Activated T-cell treated with anti-CD3 and anti-CD28 coated beads, Interleukin-2, amount 50 U/mL, for 72 hours (primary cell): ENCODE measurements around the gene LIMA1. TPM values are rescaled to one million over a fixed set of nuclear protein-coding genes. Genes with fewer than 3 reads are reported as not detected.
"Not testable (repeated sequence)": the region's sequence is repeated elsewhere in the genome, so short reads cannot be mapped to it uniquely, and the experiment has no call there.

Experiments used
- ATAC-seq, 2 donors: fragments of 150-1000 bp; cut with Tn5 transposase; replicated peaks in 1 of 2; 2 replicates each; pipeline ENCODE4 v1.10.0; 2021; ENCODE audit warnings: moderate library complexity in 2 of 2, mild to moderate bottlenecking in 1 of 2
- DNase-seq, 2 donors: peaks; one replicate each; pipeline ENCODE4 v3.0.0; 2021 to 2022; ENCODE audit warnings: mixed read lengths in 1 of 2
- H3K27ac Mint-ChIP-seq: one replicate; pipeline ENCODE4 v1.8.0; 2022; ENCODE audit warnings: mild to moderate bottlenecking, moderate library complexity, mixed read lengths
- H3K27me3 Mint-ChIP-seq: one replicate; pipeline ENCODE4 v1.8.0; 2022; ENCODE audit warnings: low read depth, mixed read lengths
- H3K36me3 Mint-ChIP-seq, 2 donors: one replicate each; pipeline ENCODE4 v1.8.0; 2022; ENCODE audit warnings: mixed read lengths in 2 of 2, mild to moderate bottlenecking in 1 of 2; ENCODE audit not compliant: insufficient read depth in 2 of 2
- H3K4me1 Mint-ChIP-seq: one replicate; pipeline ENCODE4 v1.8.0; 2022; ENCODE audit warnings: low read depth, mixed read lengths
- H3K4me3 Mint-ChIP-seq, 2 donors: one replicate each; pipeline ENCODE4 v1.8.0; 2022; ENCODE audit warnings: mild to moderate bottlenecking in 2 of 2, mixed read lengths in 2 of 2, moderate library complexity in 2 of 2
- H3K9me3 Mint-ChIP-seq, 2 donors: one replicate each; pipeline ENCODE4 v1.8.0; 2022; ENCODE audit warnings: mixed read lengths in 2 of 2
- total RNA-seq, 2 donors: library from RNA; stranded (reverse); gene quantifications; one replicate each; pipeline ENCODE4 v1.2.3, GENCODE V29; 2022

Gene LIMA1
- total RNA-seq, 2 donors from 2014 or later: 117 to 124 TPM

DNA sequence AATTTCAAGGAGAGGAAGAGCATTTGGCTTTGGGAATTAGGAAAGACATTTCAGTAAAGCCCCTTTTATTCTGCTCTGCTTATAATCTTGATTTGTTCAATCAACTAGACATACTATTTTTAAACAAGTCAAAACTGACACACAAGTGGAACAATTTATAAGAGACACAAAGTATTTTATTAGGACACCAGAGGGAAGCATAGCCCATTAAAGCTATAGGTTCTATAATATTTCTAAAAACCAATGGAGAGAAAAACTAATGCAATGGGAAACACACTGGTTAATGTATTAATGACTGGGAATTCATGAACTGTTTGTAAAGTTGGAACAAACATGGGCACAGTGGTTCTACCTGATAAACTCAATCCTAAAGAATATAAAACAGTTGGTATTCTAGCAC is 100.9 kb downstream of the LIMA1 start:
- Mint-ChIP-seq H3K36me3 (peaks cover 2 to 24% of the 10 kb centered on the region in 2 donors), H3K27me3 (no peaks in the 10 kb centered on the region), H3K4me3 (no peak overlapping the region), H3K4me1 (peaks cover 38% of the 10 kb centered on the region), H3K9me3 (no peaks in the 10 kb centered on the region), H3K27ac (peak overlapping the region; percentile 89)
- DNase-seq (no peak), ATAC-seq (no peak)

DNA sequence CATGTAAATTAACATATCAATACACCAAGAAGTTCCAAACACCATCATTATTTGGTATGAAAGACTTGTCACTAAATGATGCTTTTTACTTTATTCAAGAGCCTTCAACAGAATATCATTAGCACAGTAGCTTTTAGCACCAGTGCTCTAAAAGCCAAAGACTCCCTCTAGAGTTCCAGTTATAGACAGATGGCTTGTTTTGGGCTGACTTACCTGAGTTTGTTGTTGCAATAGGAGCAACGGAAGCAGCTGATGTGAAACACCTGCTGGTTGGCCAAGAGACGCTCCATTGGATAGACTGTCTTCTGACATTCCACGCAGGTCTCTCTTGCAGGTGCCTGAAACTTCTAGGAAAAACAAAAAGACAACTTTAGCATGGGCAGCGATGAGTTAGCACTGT is 101.6 kb downstream of the LIMA1 start:
- no peaks in the 10 kb centered on the region for H3K27me3 Mint-ChIP-seq
- no peak for DNase-seq

DNA sequence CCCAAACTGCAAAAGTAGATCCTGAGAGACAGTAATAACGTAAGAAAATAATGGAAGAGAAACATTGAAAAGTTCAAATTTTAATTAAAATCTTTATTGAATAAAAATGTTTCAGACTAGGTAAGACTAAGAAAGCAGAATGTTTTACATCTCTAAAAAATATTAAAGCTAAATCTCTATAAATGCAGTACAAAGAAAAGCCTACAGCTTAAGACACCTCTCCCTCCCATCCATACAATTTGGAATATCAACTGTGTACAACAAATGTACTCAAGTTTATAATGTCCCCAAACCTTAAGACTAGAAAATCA is 107.6 kb downstream of the LIMA1 start:
- no peaks in the 10 kb centered on the region for H3K9me3 Mint-ChIP-seq
- H3K27me3 Mint-ChIP-seq: no peaks in the 10 kb centered on the region
- no peaks in the 10 kb centered on the region for H3K4me1 Mint-ChIP-seq
- no peak overlapping the region for H3K4me3 Mint-ChIP-seq
- DNase-seq (no peak), ATAC-seq (no peak)
- peak overlapping the region; percentile 34 for H3K27ac Mint-ChIP-seq
- H3K36me3 Mint-ChIP-seq: peaks cover 3 to 13% of the 10 kb centered on the region in 2 donors

More for the DNA sequence above, 101.6 kb downstream of the LIMA1 start:
- H3K9me3 Mint-ChIP-seq: no peaks in the 10 kb centered on the region
- peaks cover 5 to 30% of the 10 kb centered on the region in 2 donors for H3K36me3 Mint-ChIP-seq
- no peak for ATAC-seq
- H3K4me3 Mint-ChIP-seq: no peak overlapping the region
- H3K4me1 Mint-ChIP-seq: peaks cover 31% of the 10 kb centered on the region
- peak overlapping the region; percentile 61 for H3K27ac Mint-ChIP-seq

DNA sequence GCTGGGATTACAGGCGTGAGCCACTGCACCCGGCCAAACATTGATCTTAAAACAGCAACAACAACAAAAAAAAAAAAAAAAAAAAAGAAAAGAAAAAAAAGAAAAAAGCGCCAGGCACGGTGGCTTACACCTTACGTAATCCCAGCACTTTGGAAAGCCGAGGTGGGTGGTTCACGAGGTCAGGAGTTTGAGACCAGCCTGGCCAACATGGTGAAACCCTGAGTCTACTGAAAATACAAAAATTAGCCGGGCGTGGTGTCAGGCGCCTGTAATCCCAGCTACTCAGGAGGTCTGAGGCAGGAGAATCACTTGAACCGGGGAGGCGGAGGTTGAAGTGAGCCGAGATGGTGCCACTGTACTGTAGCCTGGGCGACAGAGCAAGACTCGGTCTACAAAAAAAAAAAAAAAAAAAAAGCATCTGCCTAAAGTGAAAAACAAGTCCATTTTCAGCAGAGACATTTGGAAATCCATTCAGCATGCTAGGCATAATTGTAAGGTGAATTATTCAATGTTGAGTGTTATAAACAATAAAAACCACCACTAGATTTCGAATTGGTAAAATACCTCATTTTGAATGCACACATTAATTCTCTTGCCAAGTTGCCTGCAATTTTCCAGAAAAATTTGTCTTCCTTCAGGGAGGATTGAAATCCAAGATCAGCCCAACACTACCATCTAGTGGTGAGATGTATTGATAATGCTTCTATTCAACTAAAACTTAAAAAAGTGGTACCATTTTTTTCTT is 108.2 kb downstream of the LIMA1 start:
- no peaks in the 10 kb centered on the region for H3K9me3 Mint-ChIP-seq
- DNase-seq (no peak), ATAC-seq (no peak)
- H3K27ac Mint-ChIP-seq: no peak overlapping the region
- peaks cover 3 to 13% of the 10 kb centered on the region in 2 donors for H3K36me3 Mint-ChIP-seq
- H3K4me3 Mint-ChIP-seq: no peak overlapping the region
- no peaks in the 10 kb centered on the region for H3K4me1 Mint-ChIP-seq
- no peaks in the 10 kb centered on the region for H3K27me3 Mint-ChIP-seq

DNA sequence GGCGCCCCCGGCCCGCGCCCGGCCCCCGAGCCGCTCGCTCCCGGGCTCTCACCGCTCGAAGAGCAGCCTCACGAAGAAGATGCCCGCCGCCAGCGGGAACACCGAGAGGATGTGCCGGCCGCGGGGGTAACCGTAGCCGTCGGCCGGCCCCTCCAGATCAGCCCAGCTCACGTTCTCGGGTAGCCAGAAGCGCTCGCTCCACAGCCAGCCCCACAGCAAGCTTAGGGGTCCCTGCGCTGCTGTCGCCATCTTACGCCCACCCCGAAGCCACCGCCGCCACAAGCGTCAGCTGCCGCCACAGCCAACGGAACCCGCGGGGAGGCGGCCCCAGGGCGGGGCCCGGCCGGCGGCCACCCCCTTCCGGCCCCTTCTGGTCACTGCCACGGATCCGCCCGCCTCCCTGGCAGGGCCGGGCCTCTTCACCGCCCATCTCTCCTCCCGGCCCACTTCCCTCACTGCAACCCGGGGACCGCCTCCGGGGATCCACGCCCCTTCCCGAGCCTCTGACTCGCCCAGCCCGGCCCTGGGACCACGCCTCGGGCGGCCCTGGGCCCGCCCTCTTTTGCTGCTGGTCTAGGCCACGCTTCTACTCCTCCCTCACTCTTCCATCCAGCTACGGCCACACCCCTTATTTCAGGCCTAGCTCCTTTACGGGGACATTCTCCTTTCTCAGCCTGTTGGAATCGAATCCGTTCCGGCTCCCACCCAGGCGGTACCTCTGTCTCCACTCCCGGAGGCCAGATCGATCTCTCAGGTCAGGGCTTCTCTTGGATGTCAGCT is 116.1 kb downstream of the LIMA1 start, which contains the start of gene CERS5:
Gene CERS5, minus strand, starts transcription at position 321 of the 780 bp plus-strand sequence. Its CDS starts 72 bp downstream, at position 249.
- Mint-ChIP-seq H3K4me1 (peaks cover 44% of the 10 kb centered on the region), H3K36me3 (peaks cover 6 to 8% of the 10 kb centered on the region in 2 donors), H3K9me3 (no peaks in the 10 kb centered on the region), H3K27ac (peak within 1 kb of the TSS; percentile 82), H3K4me3 (peak within 1 kb of the TSS; percentile 88 to 97), H3K27me3 (no peaks in the 10 kb centered on the region)
- ATAC-seq: peak; percentile 97 to 98
- DNase-seq: peak; percentile 99

DNA sequence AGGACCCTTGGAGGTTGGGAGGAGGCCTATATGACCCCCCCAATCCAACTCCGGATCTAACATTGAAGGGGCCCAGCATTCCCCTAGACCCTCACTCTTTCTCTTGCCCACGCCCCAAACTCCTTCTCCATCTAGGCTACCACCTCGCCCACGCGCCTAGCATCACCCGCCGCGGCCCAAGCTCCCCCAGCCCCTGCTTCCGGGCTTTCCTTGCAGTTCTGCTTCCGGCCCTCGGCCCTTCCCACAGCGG is 116.6 kb downstream of the LIMA1 start:
- peak; percentile 81 to 83 for DNase-seq
- Mint-ChIP-seq H3K36me3 (peaks cover 6 to 8% of the 10 kb centered on the region in 2 donors), H3K9me3 (no peaks in the 10 kb centered on the region), H3K27me3 (no peaks in the 10 kb centered on the region), H3K27ac (peak overlapping the region; percentile 82), H3K4me3 (peak overlapping the region; percentile 88 to 97), H3K4me1 (peaks cover 45% of the 10 kb centered on the region)
- peak; percentile 41 to 54 for ATAC-seq

DNA sequence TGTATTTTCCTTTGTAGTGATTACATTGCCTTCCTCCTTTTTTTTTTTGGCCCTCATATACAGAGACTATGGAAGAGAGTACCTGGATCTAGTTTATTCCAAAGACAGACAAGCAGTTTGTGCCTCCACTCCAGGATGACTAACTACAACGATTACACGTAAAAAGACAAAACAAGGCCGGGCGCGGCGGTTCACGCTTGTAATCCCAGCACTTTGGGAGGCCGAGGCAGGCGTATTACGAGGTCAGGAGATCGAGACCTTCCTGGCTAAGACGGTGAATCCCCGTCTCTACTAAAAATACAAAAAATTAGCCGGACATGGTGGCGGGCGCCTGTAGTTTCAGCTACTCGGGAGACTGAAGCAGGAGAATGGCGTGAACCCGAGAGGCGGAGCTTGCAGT is 118.4 kb downstream of the LIMA1 start:
- no peak for ATAC-seq
- H3K27me3 Mint-ChIP-seq: no peaks in the 10 kb centered on the region
- H3K4me3 Mint-ChIP-seq: peak overlapping the region; percentile 88 to 97
- DNase-seq: no peak
- peak overlapping the region; percentile 32 for H3K27ac Mint-ChIP-seq
- peaks cover 57% of the 10 kb centered on the region for H3K4me1 Mint-ChIP-seq
- H3K9me3 Mint-ChIP-seq: no peaks in the 10 kb centered on the region
- peaks cover 6 to 8% of the 10 kb centered on the region in 2 donors for H3K36me3 Mint-ChIP-seq

DNA sequence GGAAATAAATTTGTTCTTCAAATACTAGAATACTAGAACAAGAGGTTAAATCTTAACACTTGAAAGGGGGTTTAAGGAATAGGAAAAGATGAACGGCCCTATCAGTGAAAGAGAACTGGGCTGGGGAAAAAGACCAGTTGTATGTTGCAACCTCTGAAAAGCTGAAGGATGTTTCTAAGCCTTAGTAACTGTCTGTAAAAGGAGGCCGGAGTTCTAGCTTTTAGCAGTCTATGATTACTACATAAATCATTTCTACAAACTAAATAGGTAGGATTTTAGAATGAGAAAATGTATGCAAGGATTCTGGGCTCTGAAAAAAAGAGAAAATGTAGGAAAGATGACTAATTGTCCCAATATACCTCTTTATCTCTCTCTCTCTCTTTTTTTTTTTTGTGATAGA is 121.1 kb downstream of the LIMA1 start:
- Mint-ChIP-seq H3K36me3 (peaks cover 6 to 12% of the 10 kb centered on the region in 2 donors), H3K27me3 (no peaks in the 10 kb centered on the region), H3K27ac (peak overlapping the region; percentile 12), H3K4me1 (peaks cover 69% of the 10 kb centered on the region), H3K4me3 (no peak overlapping the region), H3K9me3 (no peaks in the 10 kb centered on the region)
- DNase-seq: no peak
- ATAC-seq: no peak

DNA sequence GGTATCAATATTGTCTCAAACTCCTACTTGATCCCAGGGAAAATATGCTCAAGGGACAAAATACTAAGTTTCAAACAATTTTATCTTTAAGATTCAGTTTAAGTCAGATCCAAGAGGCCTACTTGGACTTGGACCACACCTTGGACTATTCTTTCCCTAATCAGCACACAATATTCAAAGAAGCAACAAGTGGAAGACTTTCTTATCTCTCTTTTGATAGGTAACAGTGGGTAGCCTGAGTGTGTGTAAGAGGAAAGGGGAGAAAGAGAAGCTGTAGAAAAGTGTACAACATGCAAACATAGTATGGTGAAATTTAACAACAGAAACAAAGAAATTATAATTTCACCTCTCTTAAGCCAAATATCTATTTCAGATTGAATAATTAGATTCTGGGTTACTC is 122.7 kb downstream of the LIMA1 start:
- Mint-ChIP-seq H3K4me3 (no peak overlapping the region), H3K4me1 (peaks cover 62% of the 10 kb centered on the region), H3K27ac (peak overlapping the region; percentile 76), H3K36me3 (peaks cover 0 to 6% of the 10 kb centered on the region in 2 donors), H3K9me3 (no peaks in the 10 kb centered on the region), H3K27me3 (no peaks in the 10 kb centered on the region)
- no peak for ATAC-seq
- no peak for DNase-seq

DNA sequence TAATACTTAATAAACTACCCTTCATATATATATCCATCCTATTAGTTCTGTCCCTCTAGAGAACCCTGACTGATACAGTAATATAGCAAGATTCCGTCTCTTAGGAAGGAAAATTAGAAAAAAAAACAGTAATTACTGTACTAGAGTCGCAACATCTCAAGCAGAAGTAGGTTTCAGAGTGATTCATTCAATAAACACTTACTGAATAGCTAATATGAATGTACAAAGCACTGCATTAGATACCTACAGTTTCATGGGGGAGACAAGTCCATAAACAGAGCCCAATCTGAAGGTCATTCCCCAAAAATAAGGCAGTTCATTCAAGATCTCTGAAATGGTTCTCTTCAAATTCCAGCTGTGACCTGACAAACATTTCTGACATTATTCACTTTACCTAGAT is 126.1 kb downstream of the LIMA1 start:
- Mint-ChIP-seq H3K27me3 (no peaks in the 10 kb centered on the region), H3K9me3 (no peaks in the 10 kb centered on the region), H3K4me3 (peak overlapping the region in 1 of 2 donors; percentile 51), H3K36me3 (peaks cover 0 to 7% of the 10 kb centered on the region in 2 donors), H3K4me1 (peaks cover 36% of the 10 kb centered on the region), H3K27ac (peak overlapping the region; percentile 79)
- ATAC-seq (peak; percentile 31 to 70), DNase-seq (no peak)

DNA sequence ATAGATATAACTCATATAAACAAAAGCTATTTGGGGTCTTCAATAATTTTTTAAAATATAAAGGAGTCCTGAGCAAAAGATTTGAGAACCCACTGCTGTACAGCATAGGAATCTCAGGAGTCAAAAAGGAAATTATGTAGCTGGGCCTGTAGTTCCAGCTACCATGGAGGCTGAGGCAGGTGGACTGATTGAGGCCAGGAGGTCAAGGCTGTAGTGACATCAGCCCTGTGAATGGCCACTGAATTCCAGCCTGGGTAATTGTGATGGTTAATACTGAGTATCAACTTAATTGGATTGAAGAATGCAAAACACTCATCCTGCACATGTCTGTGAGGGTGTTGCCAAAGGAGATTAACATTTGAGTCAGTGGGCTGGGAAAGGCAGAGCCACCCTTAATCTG is 126.7 kb downstream of the LIMA1 start:
- Mint-ChIP-seq H3K9me3 (no peaks in the 10 kb centered on the region), H3K4me3 (no peak overlapping the region), H3K36me3 (peaks cover 0 to 7% of the 10 kb centered on the region in 2 donors), H3K27me3 (no peaks in the 10 kb centered on the region), H3K27ac (no peak overlapping the region), H3K4me1 (peaks cover 39% of the 10 kb centered on the region)
- no peak for DNase-seq
- ATAC-seq: no peak

DNA sequence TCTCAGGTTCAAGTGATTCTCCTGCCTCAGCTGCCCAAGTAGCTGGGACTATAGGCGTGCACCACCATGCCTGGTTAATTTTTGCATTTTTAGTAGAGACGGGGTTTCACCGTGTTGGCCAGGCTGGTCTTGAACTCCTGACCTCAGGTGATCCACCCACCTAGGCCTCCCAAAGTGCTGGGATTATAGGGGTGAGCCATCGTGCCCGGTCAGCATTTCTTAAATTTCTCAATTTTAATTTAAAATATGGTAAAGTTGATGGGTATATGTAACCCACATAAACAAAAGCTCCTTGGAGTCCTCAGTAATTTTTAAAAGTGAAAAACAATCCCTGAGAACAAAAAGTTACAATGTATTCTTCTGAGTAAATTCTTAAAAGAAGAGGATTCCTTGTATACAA is 128.4 kb downstream of the LIMA1 start:
- not testable (repeated sequence) for H3K27me3 Mint-ChIP-seq, ATAC-seq, H3K9me3 Mint-ChIP-seq, H3K27ac Mint-ChIP-seq, H3K36me3 Mint-ChIP-seq, DNase-seq, H3K4me3 Mint-ChIP-seq
- peaks cover 44% of the 10 kb centered on the region for H3K4me1 Mint-ChIP-seq

DNA sequence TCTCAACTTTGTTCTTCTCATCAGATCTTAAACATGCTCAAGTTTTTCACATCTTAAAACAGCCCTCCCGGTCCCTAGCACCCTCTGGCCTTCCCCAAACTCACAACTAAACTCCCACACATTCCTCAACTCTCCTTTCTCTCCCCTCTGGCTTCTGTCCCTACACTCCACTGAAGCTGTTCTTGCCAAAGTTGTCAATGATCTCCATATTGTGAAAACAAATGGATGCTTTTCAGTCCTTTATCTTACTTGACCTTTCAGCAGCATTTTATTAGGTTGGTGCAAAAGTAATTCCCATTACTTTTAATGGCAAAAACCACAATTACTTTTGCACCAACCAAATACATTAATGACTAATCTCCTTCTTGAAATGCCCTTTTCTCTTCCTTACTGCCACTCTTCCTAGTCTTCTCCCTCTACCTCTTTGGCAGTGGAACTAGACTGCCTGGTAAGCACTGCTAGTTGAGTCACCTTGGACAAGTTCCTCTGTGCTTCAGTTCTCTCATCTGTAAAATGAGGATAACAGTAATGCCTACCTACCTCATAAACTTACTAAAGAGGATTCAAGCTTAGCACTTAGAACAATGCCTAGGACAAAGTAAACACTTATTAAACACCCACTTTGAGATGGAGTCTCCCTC is 132.2 kb downstream of the LIMA1 start:
- H3K27ac Mint-ChIP-seq: no peak overlapping the region

More for the DNA sequence above, 132.2 kb downstream of the LIMA1 start:
- no peak for DNase-seq
- H3K4me1 Mint-ChIP-seq: peaks cover 33% of the 10 kb centered on the region
- no peaks in the 10 kb centered on the region for H3K27me3 Mint-ChIP-seq
- H3K9me3 Mint-ChIP-seq: no peaks in the 10 kb centered on the region
- H3K36me3 Mint-ChIP-seq: peaks cover 0 to 3% of the 10 kb centered on the region in 2 donors
- no peak for ATAC-seq
- H3K4me3 Mint-ChIP-seq: no peak overlapping the region
